Stromal cell of bone marrow (primary cell): Measurements from ENCODE around the gene PSAPL1.
"Not testable (repeated sequence)": the region's sequence is repeated elsewhere in the genome, so short reads cannot be mapped to it uniquely, and the experiment has no call there.

Experiments used
- DNase-seq: peaks from one replicate; pipeline ENCODE4 v3.0.0-alpha.2; 2012; ENCODE audit warnings: low read depth

Gene PSAPL1

DNA sequence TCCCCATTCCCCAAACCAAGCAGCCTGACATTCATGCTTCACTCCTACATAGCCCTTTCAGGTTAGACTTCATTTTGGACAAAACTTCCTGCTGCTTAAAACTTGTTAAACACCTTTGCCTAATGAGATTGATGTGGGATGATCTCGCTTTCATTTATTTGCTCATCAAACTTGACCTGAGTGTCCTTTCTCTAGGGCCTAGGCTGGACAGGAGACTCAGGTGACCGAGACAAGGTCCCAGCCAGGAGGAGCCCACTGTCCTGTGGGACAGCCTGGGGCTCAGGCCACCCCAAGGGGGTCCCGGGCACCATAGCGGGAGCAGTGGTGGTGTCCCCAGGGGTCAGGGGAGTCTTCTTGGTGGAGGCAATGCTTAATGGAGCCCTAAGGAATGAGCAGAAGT, 23.7 kb upstream of the PSAPL1 start:
- no peak for DNase-seq

DNA sequence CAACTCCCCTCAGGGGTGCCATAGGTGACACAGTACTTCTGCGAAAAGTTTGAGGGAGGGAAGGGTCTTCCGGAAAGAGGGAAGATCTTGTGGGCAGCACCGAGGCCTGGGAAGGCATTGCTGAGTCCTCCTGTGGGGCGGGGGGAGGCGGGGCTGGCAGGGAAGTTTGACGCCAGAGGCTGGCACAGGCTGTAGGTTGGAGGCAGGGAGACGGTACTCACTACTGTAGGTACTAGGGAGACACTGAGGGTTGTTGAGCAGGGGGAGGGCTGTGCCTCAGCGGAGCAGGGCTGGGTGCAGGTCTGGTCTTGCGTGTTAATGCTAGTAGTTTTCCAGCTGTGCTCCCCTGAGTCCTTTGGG, 23.3 kb upstream of the PSAPL1 start:
- DNase-seq = no peak

DNA sequence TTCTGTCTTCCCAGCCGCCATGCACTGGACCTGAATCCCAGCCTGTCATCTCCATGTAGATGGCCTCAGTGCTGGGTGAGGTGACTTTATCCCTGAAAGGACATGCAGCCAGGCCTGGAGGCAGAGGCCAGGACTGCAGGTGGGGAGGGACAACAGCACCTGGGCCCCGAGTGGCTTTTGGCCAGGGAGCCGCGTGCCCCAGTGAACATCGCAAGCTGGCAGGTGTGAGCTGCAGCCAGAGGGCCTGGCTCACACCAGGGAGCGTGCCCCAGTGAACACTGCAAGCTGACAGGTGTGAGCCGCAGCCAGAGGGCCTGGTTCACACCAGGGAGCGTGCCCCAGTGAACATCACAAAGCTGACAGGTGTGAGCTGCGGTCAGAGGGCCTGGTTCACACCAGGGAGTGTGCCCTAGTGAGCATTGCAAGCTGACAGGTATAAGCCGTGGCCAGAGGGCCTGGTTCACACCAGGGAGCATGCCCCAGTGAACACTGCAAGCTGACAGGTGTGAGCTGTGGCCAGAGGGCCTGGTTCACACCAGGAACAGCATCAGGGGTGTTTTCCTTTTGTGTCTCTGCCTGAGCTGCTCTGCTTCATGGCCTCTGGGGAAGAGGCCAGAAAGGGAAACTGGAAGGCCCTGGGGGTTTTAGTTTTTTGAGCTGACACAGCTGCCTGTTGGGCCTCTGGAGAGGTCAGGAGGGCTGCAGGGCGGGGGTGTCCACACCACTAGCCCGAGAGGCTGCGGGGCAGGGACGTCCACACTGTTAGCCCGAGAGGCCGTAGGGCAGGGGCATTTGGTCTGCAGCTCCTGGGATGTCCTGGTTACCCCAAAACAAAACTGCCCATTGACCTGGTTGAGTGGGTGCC, 22.7 kb upstream of the PSAPL1 start:
- DNase-seq = no peak

DNA sequence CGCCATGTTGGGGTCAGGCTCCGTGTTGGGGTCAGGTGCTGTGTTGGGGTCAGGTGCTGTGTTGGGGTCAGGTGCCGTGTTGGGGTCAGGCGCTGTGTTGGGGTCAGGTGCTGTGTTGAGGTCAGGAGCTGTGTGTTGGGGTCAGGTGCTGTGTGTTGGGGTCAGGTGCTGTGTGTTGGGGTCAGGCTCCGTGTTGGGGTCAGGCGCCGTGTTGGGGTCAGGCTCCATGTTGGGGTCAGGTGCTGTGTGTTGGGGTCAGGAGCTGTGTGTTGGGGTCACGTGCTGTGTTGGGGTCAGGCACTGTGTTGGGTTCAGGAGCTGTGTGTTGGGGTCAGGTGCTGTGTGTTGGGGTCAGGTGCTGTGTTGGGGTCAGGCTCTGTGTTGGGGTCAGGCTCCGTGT, 18.1 kb upstream of the PSAPL1 start:
- DNase-seq = not testable (repeated sequence)

DNA sequence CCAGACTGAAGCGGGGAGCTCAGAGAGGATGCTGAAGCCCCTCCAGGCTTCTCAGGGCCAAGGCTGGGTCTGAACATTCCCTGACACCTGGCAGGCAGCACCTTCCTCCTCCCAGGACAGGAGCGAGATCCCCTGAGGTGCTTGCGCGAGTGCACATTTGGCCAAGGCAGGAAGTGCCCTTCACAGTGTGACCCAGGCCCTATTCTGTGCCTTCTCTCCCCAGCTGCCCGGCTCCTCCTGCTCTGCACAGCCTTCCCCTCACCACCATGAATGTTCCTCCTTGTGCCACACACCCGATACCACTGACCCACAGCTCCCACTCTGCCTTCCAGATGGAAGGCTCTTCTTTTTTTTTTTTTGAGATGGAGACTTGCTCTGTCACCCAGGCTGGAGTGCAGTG, 17.1 kb upstream of the PSAPL1 start:
- DNase-seq = no peak

DNA sequence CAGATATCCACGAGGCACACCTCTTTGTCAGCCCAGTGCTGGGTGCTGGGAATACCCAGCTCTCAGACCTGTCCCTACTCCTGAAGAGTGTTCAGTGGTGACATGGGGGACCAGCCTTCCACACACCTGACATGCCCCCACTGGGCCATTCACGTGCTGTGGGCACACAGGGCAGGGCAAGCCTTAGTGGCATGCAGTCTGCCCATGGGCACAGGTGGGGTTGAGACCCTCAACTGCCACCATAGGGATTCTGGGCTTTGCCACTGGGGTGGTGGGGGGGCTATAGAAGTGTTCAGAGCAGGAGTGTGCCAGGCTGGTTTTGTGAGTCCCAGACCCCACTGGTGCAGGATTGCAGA, 16.7 kb upstream of the PSAPL1 start:
- DNase-seq = no peak

DNA sequence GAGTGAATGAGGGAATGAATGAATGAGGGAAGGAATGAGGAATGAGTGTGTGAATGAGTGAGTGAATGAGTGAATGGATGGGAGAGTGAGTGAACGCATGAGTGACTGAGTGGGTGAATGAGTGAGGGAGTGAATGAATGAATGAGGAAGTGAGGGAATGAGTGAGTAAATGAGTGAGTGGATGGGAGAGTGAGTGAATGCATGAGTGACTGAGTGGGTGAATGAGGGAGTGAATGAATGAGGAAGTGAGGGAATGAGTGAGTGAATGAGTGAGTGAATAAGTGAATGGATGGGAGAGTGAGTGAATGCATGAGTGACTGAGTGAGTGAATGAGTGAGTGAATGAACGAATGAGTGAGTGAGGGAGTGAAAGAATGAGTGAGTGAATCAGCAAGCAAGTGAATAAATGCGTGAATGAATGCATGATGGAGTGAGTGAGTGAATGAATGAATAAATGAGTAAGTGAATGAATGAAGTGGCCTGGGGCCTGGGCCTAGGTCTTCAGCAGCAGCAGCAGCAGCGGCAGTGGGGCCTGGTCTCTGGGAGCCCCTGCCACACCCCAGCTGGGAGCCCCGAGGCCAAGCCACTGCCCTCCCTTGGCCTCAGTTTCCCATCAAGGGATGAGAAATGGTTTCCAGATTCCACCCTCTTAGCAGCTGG, 16.2 kb upstream of the PSAPL1 start:
- DNase-seq = no peak

DNA sequence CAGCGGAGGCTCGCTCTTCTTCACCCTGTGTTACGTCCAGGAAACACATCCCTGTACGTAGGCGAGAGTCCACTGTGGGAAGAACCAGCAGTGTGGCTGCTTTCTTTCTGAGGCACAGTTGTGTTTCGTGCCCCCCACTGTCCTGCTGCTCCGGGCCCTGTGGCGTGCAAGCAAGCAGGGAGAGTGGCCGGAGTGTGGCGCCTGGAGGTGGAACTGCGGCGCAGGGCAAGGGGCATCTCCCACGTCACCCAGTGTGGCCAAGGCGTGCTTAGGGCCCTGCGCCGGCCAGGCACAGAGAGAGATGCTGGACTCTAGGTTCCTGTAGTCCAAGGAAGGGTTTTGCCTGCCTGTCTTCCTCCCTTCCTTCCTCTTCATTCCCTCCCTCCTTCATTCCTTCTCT, 13.3 kb upstream of the PSAPL1 start:
- no peak for DNase-seq

DNA sequence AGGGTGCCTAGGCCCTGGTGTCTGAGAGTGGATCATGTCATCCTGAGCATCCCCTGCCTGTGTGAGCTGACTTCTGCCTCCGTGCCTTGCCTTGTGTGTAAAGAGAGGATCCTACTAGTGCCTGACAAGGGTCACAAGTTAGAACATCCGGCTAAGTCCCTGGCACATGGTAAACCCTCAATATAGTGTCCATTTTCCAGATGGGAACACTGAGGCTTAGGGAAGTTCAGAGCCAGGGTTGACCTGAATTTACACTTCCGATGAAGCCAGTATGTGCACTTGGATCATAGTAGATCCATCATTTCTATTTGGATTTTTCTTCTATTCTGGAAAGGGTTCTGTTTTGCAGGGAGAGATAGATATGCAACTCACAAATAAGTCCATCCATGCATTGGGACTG, 12.5 kb upstream of the PSAPL1 start:
- DNase-seq = no peak

DNA sequence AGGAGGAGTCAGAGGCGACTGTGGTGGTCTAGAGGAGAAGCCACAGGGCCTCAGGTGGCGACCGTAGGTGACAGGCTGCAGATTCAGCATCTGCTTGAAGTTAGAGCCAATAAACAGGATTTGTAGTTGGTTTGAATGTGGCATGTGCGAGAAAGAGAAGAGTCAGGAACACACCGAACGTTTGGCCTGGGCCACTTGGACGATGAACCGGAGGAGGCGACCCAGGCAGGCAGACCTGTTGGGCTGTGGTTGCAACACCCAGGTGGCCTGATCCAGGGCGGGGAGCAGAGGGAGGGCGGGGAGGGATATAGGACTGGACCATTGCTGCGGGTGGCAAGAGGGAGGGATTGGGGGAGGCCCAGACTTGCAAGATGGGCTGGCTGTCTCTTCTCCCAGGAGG, 10.0 kb upstream of the PSAPL1 start:
- DNase-seq = no peak

DNA sequence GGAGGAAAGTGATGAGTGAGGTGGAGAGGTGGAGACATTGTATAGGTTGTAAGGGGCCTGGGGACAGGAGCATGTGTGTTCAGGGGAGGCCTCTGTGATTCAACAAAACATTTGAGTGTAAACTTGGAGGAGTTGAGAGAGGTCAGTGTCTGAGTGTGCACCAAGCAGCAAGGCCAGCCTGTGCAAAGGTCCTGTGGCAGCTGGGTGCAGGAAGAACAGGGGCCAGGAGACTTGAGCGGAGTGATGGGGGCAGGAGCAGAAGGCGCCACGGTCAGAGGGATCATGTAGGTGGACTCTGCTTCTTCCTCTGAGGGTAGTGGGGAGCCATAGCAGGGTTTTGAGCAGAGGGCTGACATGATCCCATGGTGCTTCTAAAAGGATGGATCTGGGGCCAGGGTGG, 9.6 kb upstream of the PSAPL1 start:
- no peak for DNase-seq

DNA sequence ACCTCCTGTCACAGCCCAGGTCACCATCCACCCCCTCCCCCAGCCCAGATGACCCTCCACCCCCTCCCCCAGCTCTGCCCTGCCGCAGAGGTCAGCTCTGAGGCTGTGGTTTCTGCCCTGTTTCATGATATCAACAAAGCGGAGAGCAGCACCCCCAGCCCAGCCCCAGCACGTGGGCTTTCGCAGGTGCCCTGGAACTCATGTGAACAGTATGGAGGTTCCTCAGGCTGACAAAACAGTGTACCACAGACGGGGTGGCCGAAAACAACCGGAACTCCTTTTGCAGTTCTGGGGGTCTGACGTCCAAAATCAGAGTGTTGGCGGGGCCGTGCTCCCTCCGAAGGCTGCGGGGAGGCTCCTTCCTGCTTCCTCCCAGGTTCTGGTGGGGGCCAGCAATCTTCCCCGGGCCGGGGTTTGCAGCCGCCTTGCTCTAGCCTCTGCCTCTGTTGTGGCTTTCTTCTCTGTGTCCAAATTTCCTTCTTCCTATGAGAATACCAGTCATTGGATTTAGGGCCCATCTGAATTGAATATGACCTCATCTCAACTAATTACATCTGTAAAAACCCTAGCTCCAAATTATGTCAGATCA, 7.9 kb upstream of the PSAPL1 start:
- no peak for DNase-seq

DNA sequence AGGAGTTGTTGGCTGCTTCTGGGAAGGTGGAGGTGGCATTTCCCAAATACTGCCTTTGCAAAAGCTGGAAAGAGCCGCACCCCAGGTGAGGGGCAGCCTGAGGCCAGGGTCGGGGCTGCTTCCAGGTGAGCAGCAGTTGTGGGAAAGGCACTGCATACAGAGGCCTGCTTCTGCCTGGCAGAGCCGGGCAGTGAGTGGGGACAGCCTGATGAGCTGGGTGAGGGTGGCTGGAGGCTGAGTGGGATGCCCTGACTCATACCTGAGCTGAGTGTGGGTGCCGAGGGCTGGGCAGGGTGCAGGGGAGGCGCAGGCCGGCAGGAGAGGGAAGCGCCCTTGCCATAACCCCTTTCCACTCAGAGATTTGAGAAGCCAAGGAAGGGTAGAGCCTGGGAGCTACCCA, 6.5 kb upstream of the PSAPL1 start:
- no peak for DNase-seq

DNA sequence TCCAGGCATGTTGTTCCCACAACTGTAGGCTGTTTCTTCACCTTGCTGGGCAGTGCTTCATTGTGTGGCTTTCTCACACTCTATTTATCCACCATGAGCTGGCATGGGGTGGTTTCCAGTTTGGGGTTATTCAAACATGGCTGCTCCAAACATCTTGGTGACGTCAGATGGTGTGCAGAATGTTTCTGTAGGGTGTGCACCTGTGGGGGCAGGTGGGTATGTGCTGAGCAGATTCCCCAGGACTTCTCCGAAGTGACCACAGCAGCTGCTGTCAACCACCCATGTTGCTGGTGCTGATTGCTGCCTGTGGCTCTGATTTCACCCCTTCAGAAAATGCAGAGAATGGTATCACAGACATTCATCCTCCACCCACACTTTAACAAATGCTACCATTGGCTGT, 5.0 kb upstream of the PSAPL1 start:
- DNase-seq = no peak

DNA sequence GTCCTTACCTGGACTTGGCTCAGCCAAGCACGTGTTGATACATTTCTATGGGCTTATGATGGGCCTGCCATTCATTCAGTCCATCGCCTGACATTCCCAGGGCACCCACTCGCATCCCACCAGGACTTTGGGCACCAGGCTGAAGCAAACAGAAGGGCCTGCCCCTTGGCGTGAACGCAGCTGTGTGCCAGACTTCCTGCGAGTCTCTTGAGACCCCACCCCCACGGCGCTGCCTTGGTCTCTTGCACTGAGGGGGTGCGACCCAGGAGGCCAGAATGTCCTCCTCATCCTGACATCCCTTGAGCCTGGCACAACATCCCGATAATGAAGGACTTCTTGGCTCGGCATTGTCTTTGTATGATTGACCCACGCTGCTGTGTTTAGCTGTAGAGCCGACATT, 1.5 kb upstream of the PSAPL1 start:
- no peak for DNase-seq

DNA sequence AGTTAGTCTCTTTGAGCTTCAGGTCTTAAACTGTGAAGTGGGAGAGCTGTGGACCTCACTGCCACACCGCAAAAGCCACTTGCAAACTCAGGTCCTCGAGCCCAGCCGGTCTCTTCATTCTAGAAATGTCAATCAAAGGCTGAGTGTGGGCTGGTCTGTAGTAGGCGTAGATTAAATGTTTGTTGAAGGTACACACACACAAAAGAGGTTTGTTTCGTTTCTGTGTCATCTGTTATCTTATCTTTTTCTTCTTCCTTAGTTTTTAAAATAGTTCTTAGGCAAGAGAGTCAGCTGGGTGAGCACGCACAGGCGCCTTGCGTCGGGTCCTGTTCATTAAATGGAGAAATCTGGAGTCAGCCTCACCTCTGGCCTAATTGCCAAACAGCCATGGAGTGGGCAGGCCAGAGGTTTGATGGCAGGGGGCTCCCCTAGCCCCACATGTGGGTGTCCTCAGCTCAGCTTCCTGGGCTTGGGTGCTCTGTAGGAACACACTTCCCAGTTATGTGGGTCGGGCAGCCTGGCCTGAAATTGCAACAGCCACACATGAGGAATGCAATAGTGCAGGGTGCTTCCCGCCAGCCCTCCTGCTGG, 836 bp upstream of the PSAPL1 start:
- DNase-seq = no peak

DNA sequence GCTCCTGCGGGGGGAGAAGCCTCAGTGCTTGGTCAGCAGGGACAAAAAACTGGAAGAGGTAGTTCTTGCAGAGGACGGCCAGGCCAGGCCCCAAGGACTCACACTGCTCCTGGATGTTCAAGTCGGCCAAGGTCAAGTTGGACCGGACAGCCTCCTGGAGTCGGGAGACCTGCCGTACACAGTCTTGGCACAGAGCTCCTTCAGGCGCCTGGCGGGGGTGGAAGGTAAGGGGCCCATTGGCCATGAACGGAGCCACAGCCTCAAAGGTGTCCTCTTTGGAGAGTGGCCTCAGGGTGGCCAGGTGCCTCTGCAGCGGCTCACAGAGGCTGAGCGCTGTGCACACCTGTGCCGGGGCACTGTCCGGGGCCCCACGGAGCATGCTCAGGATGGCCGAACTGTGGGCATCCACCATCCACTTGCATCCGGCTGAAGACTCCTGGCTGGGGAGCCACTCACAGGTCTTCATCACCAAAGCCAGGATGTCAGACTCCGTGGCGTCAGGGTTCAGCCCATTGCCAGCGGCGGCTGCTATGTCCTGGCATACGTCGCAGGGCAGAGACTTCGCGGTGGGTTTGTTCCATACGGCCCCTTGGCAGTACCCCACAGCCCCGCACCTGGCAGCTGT, 477 bp downstream of the PSAPL1 start:
- no peak for DNase-seq

DNA sequence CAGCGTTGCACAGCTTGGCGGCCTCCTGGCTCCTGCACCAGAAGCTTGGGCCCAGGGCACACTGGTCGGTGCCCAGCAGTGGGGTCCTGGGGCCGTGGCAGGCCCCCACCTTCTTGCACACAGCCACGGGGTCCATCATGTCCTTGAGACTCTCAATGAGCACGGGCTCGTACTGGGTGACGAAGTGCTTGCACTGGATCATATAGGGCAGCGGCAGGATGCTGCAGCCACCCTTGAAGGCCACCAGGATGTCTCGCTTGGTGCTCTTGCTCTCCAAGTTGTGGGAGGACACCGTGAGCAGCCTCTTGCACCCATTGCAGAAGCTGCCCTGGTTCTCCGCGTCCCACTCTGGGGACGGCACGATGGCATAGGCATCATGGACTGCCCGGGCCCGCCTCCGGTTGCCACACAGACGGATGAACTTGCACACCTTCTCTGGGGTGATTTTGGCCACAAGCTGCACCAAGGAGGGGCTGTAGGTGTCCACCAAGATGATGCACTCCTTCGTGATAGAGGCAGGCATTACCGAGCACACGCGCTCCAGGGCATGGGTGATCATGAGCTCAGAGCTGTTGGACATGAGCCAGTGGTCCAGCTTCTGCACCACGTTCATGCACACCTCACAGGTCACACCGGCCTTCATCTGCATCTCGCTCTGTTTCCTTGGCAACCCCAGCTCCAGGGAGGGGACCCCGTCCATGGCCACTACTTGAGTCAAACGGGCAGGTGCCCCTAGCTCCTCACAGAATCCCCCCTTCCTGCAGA, 1.2 kb downstream of the PSAPL1 start:
- DNase-seq = no peak

DNA sequence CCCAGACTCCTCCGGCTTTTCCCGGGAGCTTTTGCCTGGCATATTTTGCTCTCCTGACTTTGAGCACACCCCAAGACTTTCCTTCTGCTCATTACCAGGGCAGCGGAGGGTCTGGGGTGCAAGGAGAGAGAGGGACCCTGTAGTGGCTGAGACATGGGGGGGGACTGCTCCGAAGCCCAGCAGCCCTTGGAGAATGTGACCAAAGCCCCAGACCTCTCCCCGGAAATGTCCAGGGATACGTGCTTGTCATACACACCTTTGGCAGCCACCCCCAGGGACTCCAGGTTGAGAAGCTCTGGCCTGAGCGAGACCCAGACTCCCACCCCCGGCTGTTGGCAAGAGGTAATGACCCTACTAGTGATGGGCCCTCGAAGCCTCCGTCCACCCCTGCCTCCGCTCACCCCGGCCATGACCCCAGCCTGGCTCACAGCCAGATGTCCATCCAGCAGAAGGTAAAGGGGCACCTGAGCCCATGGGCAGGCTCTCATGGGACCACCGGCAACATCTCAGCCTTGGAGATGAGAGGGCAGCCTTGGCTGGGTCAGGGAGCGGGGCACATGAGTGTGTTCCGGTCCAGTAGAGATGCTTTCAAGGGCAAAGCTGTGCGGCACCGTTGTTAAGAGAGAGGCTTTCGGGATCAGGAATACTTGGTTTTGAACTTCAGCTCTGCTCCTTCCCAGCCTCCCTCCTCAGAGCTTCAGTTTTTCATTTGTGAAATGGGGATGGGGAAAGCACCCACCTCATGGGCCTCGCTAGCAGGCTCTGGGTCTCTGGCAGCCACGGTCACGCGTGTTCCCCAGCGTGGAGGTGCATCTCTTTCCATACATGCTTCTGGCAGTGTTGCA, 2.0 kb downstream of the PSAPL1 start:
- no peak for DNase-seq

DNA sequence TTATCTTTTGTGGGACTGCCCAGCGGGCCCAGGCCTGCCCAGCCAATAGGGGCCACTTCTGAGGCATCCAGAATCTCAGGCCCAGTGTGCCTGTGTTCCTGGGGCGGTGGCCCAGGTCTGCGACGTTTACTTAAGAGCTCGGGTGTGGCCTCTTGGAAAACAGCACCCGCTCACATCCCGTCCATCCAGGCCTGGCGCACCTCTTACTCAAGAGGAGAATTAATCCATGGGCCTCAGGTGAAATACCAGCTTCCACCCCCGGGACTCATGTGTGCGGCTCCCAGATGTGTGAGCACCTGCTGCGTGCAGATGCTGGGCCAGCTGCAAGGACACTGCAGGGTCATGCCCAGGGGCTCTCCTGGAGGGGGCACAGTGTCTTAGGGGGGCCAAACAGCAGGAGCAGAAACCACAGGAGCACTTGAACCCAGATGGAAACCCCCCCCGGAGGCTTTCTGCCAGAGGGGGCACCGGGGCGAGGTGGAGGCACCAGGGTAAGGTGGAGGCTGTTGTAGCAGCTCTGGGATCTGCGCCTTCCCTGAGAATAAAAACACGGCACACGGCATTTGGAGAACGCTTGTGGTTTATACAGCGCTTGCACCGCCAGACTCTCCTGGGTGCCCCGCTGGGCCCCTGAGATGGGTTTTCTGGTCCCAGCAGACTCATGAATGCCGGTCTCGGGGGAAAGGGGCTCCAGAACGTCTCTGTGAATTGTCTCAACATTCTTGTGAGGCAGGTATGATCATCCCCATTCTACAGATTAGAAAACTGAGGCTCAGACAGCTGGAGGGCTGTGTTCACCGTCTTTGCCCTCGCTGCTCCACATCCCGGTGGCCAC, 2.8 kb downstream of the PSAPL1 start:
- DNase-seq = no peak
